Effector memory CD4-positive, alpha-beta T cell (primary cell): ENCODE results near the gene MT1B.

Experiments
- DNase-seq, 3 donors: peaks; one replicate each; pipeline ENCODE4 v3.0.0-alpha.2; 2020
- H3K27ac ChIP-seq: 2 replicates; pipeline ENCODE4 v1.7.0; 2013; ENCODE audit warnings: mild to moderate bottlenecking, low read length, moderate library complexity; ENCODE audit not compliant: insufficient read depth, poor library complexity, severe bottlenecking
- H3K27me3 ChIP-seq: replicated peaks from 2 replicates; pipeline ENCODE4 v1.7.0; 2013; ENCODE audit warnings: mild to moderate bottlenecking, low read length; ENCODE audit not compliant: insufficient read depth, control insufficient read depth, poor library complexity, severe bottlenecking
- H3K36me3 ChIP-seq: 2 replicates; pipeline ENCODE4 v1.7.0; 2013; ENCODE audit warnings: mild to moderate bottlenecking, low read length, moderate library complexity; ENCODE audit not compliant: control insufficient read depth, insufficient read depth
- H3K4me1 ChIP-seq: 2 replicates; pipeline ENCODE4 v1.7.0; 2013; ENCODE audit warnings: low read length, mild to moderate bottlenecking; ENCODE audit not compliant: control insufficient read depth, insufficient read depth, poor library complexity, severe bottlenecking
- H3K4me3 ChIP-seq: 2 replicates; pipeline ENCODE4 v1.7.0; 2013; ENCODE audit warnings: low read length, low read depth, mild to moderate bottlenecking; ENCODE audit not compliant: insufficient read depth, poor library complexity, severe bottlenecking
- H3K9me3 ChIP-seq: 2 replicates; pipeline ENCODE4 v1.7.0; 2013; ENCODE audit warnings: mild to moderate bottlenecking, low read length, moderate library complexity; ENCODE audit not compliant: control insufficient read depth

MT1B gene

DNA sequence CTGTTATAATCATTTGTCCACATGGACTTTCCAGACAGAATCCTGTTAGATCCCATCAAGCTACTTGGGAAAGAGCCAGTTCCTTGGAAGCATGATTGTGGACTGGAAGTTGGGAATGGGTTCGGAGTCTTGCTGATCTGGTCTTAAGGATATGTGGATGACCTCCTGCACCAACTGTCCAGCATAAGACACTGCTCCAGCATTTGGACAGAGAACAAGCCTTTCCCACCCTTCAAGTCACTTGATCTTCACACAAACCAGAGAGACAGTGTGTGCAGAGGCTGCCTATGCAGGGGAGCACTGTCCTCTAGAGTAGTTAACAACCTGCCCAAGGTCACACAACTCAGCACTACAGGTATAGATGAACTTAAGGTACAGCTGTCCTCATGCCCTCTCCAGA, 5.8 kb upstream of the MT1B start:
- H3K27ac ChIP-seq: no peak overlapping the region

GRCh38 chr16:56647641-56648431, 3.9 kb upstream of the MT1B start:
- DNase-seq: no peak
- peaks cover 4% of the 10 kb centered on the region for H3K27me3 ChIP-seq
- H3K27ac ChIP-seq: no peak overlapping the region
- peaks cover 15% of the 10 kb centered on the region for H3K4me1 ChIP-seq
- H3K9me3 ChIP-seq: no peaks in the 10 kb centered on the region
- H3K36me3 ChIP-seq: no peaks in the 10 kb centered on the region
- no peak overlapping the region for H3K4me3 ChIP-seq

More for the DNA sequence above, 5.8 kb upstream of the MT1B start:
- Histone ChIP-seq H3K27me3 (peaks cover 4% of the 10 kb centered on the region), H3K9me3 (no peaks in the 10 kb centered on the region), H3K4me1 (peaks cover 17% of the 10 kb centered on the region), H3K4me3 (no peak overlapping the region), H3K36me3 (no peaks in the 10 kb centered on the region)
- DNase-seq: no peak

DNA sequence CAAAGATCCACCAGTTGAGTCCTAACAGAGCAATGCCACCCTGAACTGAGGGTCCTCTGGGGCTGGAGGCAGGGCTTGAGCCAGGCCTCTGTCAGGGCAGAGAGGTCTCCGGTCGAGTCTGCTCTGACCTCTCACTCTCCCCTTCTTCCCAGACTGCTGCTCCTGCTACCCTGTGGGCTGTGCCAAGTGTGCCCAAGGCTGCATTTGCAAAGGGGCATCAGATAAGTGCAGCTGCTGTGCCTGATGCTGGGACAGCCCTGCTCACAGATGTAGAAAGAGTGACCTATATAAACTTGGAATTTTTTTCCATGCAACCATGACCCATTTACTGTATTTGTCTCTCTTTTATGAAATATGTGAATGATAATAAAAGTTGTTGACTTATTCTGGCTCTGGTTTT, 2.4 kb upstream of the MT1B start:
- Histone ChIP-seq H3K4me3 (no peak overlapping the region), H3K27ac (no peak overlapping the region), H3K9me3 (no peaks in the 10 kb centered on the region), H3K27me3 (peaks cover 4% of the 10 kb centered on the region), H3K4me1 (peaks cover under 1% of the 10 kb centered on the region), H3K36me3 (no peaks in the 10 kb centered on the region)
- no peak for DNase-seq

GRCh38 chr16:56649820-56650219, 1.9 kb upstream of the MT1B start:
- H3K36me3 ChIP-seq: no peaks in the 10 kb centered on the region
- no peak overlapping the region for H3K27ac ChIP-seq
- no peaks in the 10 kb centered on the region for H3K4me1 ChIP-seq
- H3K27me3 ChIP-seq: peaks cover 4% of the 10 kb centered on the region
- H3K4me3 ChIP-seq: no peak overlapping the region
- H3K9me3 ChIP-seq: no peaks in the 10 kb centered on the region
- no peak for DNase-seq

- Histone ChIP-seq H3K9me3 (no peaks in the 10 kb centered on the region), H3K27me3 (peaks cover 4% of the 10 kb centered on the region), H3K4me1 (no peaks in the 10 kb centered on the region), H3K4me3 (no peak overlapping the region), H3K36me3 (no peaks in the 10 kb centered on the region), H3K27ac (no peak overlapping the region)
- DNase-seq: no peak
Measured at GRCh38 chr16:56652600-56652999, 914 bp downstream of the MT1B start.

DNA sequence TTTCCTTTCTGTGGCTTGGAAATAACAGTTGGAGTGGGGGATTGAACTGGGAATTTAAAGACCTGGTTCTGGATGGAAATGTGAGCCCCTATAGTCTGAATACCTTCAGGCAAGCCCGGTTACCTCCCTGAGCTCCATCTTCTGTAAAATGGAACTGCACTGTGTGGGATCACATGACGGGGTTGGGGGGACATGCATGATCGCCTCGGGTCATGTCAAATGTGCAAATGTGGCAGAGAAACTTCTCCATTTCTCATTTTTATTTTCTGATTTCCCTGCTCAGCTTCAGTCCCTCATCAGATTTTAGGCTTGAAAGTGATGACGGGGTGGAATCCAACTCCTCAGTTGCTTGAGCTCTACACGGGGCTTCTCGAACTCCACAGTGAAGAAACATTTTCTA, 1.5 kb downstream of the MT1B start:
- Histone ChIP-seq H3K27me3 (peaks cover 4% of the 10 kb centered on the region), H3K4me1 (peaks cover 4% of the 10 kb centered on the region), H3K36me3 (no peaks in the 10 kb centered on the region), H3K27ac (no peak overlapping the region), H3K9me3 (no peaks in the 10 kb centered on the region), H3K4me3 (no peak overlapping the region)
- no peak for DNase-seq

- no peaks in the 10 kb centered on the region for H3K27me3 ChIP-seq
- H3K4me1 ChIP-seq: peaks cover 9% of the 10 kb centered on the region
- DNase-seq: peak; percentile 41 to 59 (median 59)
- H3K4me3 ChIP-seq: peak within 1 kb of the TSS; percentile 82
- no peaks in the 10 kb centered on the region for H3K36me3 ChIP-seq
- H3K9me3 ChIP-seq: no peaks in the 10 kb centered on the region
- H3K27ac ChIP-seq: peak within 1 kb of the TSS; percentile 49
Measured at GRCh38 chr16:56657555-56658326, 6.1 kb downstream of the MT1B start, which contains the start of gene MT1F. MT1F (plus strand) TSS chr16:56657959; CDS start chr16:56658059, 100 bp downstream.

DNA sequence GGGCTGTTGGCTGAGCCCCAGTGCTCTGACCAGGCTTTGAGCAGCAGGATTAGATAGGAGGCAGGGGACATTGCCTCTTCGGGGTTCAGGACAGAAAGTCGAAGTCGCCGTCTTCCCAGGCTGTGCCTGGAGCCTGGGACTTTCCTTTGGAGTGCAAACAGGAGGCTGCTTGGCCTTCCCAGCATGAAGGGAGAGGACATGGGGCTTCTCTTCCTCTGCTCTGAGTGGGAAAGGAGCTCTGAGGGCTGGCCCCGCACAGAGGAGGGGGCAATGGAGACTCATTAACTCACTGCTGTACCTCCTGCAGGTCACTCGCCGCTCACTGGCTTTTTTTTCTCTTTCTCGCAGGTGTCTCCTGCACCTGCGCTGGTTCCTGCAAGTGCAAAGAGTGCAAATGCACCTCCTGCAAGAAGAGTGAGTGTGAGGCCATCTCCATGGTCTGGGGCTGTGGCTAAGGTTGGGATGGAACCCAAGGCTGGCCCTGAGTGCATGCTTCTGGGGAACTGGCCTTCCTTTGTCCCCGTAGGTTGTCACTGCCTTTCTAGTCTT, 6.7 kb downstream of the MT1B start:
- H3K4me1 ChIP-seq: peaks cover 9% of the 10 kb centered on the region
- no peaks in the 10 kb centered on the region for H3K36me3 ChIP-seq
- peak overlapping the region; percentile 82 for H3K4me3 ChIP-seq
- H3K27me3 ChIP-seq: no peaks in the 10 kb centered on the region
- no peaks in the 10 kb centered on the region for H3K9me3 ChIP-seq
- no peak for DNase-seq
- no peak overlapping the region for H3K27ac ChIP-seq

- Histone ChIP-seq H3K36me3 (no peaks in the 10 kb centered on the region), H3K4me3 (peak overlapping the region; percentile 57), H3K27ac (peak overlapping the region; percentile 22), H3K9me3 (no peaks in the 10 kb centered on the region), H3K27me3 (peaks cover 3% of the 10 kb centered on the region), H3K4me1 (peaks cover 9% of the 10 kb centered on the region)
- DNase-seq: no peak
Measured at GRCh38 chr16:56662357-56663354, 11.0 kb downstream of the MT1B start.
